Fibroblast of skin of left quadriceps (primary cell): ENCODE measurements around the gene PLCL1.

Experiments
- DNase-seq, 2 experiments: peaks; one replicate each; pipeline ENCODE4 v3.0.0-alpha.2; 2013; ENCODE audit warnings: low read depth in 2 of 2

PLCL1 gene

DNA sequence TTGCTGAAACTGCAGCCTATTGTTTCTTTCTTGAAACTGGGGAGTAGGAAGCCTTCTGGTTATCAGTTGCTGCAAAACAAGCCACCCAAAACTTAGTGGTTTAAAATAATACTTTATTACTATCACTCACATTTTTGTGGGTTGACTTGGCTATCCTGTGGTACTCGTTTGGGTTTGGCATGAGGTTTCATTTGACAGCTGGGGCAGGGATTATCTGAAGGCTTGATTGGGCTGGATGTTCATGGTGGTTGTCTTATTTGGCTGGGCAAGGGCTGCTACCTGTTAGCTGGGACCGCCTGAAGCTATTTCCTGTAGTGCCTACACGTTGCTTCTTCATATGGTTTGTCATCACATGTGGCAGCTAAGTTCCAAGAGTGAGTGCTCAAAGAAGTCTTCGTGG lies 122.3 kb downstream of the PLCL1 start:
- DNase-seq, result no peak

DNA sequence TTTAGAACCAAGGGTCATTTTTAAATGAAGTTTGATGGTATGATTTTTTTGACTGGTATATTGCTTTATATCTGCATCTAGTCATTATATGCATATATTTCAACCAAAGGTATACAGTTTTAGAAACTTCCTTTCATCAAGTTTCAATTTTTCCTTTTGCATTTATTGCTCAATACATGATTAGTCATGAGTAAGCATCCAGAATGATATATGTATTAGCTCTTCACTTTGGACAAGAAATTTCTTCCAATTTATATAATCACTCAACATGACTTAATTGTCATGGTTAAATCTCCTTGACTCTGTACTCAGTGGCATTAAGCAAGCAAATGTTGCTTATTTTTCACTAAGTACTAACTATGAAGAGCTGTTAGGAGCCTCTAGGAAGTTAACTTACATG lies 123.6 kb downstream of the PLCL1 start:
- no peak for DNase-seq

DNA sequence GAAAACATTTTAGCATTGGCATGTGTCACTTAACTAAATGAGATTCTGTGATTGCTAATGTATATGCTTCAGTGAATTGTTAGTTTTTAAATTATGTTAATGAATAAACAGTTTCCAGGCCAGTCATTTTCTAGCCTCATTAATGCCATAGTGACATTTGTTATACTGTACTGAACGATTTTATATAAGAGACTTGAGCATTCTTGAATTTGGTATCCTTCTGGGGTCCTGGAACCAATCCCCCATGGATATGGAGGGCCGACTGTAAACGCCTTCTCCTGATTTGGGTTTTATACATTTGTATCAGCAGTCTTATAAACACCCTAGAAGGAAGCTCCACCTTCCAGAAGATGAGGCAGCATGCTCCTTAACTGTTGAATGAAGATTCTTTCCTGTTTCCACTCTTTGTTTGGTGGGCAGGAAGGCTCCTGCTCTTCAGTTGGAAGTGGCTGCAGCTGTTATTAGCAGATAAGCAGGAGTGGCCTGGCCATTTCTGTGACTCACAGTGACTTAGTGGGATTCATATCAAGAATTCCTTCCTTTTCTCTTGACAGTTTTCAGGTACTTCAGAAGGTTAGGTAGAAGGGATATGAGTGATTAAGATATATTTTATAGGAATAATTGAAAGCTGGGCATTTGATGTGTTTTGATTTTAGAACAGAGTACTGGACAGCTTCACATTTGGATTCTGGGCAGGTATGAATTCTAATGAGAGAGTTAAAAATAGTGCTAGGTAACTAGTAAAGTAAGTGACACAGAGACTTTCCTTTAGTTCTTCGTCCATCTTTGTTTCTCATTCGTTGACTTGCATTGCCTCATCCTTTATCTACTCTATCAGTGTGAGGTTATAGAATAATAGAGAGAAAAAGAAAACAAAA lies 124.9 kb downstream of the PLCL1 start:
- DNase-seq, result no peak

DNA sequence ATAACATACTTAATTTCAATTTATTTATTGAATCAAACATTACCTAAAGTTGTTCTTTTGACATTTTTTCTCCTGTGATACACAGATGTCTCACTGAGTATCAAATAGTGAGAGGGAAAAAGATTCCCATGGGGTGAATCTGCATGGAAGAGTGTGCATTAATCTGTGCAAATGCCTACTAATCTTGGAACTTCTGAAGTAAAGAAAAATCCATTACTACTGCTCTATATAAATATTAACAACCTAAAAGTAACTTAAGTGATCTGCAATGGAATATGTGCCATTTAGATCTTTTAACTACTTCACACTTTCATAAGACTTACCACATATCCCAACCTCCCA lies 125.5 kb downstream of the PLCL1 start:
- DNase-seq, result no peak

DNA sequence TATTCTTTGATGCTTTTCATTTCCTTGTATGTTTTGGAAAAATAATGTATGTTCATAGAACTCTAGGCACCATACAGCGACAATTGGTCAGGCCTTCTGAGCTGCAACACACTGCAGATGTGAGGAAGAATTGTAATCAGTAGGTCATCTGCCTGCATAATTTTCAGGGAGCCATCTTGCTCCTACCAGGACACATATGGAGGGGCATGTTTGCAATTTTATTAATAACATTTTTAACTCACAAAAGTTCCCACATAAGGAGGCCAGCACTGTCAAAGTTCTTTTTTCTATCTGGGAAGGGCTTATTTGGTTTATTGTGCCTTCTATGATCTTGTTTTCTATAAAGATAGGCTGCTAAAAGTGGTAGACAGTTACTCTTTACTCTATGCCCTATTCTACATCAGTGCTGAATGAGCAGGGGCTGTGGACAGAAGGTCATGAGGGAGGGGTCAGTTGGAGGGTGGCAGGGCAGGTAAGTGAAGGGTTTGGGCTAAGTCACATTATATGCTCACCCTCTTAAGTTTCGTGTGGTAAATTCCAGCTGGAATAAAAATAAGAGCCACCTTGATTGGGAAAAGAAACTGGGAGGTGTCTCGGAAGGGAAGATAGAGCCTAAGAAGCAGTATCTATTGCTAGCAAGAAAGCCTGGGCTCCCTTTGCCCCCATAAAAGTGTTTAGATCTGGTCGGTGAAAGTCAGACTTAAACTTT lies 126.3 kb downstream of the PLCL1 start:
- no peak for DNase-seq

DNA sequence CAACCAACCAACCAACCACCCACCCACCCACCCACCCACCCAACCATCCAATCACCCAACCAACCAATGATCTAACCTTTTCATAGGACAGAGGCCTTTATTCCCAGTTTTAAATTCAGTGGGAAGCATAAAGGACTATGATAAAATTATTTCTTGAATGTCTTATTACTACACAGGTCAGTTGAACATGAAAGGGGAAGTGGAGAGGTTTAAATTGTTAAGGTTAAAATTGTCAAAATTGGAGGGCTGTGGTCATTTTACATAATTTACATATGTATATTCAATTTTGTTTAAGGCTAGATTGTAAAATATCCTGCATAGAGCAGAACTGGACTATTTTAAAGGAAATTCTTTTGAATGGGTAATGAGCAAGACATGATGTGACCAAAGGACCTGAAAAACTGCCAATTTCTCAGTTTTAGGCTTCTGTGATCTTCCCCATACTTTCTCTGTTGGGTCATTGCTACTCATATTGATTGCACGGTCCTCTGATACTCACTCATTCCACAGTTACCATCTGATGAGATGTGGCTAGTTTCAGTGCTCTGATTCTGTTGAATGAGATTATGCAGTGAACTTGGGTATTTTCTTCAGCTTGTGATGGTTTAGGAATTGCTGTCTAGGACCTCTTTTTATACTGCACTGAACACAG lies 127.4 kb downstream of the PLCL1 start:
- DNase-seq, result no peak

DNA sequence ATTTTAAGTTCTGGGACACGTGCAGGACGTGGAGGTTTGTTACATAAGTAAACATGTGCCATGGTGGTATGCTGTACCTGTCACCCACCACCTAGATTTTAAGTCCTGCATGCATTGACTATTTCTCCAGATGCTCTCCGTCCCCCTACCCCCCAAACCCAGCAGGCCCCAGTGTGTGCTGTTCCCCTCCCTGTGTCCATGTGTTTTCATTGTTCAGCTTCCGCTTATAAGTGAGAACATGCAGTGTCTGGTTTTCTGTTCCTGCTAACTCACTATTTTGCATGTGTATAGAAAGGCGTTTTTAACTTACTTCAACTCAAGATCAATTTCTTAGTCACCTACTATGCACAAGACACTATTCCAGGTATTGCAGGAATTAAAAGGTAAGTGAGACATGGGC lies 128.0 kb downstream of the PLCL1 start:
- DNase-seq, result no peak

DNA sequence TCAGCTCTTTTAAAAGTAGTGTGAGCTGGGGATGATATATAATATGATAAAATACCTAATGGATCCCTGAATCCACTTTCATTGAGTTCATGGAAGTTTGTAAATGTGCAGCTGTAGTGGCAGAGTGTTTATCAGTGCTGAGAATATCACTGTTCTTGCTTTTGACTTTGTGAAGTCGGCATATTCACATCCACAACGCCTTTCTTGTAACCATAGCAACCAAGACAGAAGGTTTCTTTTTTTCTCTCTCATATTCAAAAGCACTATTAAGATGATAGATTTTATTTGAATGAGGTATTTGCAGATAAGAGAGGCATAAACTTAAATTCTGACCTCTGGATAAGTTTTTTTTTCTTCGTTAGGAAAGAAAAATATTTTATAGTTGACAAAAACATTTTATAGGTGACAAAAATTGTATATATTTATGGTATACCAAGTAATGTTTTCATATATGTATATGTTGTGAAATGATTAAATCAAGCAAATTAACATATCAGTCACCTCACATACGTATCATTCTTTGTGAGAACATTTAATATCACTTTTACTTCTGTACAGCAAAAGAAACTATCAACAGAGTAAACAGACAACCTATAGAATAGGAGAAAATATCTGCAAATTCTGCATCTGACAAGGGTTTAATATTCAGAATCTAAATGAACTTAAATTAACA lies 130.0 kb downstream of the PLCL1 start:
- no peak for DNase-seq

DNA sequence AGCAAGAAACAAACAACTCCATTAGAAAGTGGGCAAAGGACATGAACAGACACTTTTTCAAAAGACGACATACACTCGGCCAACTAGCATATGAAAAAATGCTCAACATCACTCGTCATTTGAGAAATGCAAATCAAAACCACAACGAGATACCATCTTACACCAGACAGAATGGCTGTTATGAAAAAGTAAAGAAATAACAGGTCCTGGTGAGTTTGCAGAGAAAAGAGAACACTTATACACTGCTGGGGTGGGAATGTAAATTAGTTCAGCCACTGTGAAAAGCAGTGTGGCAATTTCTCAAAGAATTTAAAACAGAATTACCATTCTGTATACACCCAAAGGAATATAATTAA lies 130.5 kb downstream of the PLCL1 start:
- DNase-seq, result no peak

DNA sequence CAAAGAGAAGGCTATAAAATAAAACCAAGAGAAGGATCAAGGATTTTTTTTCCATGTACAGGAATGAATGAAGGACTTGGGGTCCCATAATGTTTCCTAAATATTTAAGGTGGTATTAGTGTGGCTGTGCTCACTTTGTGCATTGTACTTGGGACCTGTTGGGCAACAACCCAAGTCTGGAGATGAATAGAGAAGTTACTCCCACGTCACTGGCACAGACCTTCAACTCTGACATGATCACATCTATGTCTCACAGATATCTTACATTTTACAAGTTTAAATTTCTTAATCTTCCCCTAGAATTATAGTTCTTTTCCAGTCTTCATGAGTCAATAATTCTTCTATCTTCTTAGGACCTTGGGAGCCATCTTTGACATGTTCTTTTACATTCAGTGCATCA lies 133.4 kb downstream of the PLCL1 start:
- DNase-seq, result no peak

DNA sequence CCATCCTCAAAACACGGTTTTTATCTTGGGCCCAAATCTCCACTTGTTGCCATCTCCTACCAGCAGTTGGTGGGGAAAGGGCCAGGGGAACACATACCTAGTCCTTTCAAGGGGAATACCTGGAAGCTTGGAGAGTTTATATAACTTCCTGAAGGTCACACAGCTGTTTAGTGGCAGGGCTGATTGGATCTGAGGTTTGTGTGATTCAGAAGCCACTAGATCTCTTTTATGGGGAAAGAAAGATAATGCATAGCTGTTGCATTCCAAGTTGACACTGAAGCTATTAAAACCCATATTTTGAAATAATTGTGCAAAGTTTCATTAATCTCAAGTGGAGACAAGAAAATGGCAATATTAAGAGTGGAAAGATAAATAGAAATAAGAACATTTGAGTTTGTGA lies 134.2 kb downstream of the PLCL1 start:
- no peak for DNase-seq

DNA sequence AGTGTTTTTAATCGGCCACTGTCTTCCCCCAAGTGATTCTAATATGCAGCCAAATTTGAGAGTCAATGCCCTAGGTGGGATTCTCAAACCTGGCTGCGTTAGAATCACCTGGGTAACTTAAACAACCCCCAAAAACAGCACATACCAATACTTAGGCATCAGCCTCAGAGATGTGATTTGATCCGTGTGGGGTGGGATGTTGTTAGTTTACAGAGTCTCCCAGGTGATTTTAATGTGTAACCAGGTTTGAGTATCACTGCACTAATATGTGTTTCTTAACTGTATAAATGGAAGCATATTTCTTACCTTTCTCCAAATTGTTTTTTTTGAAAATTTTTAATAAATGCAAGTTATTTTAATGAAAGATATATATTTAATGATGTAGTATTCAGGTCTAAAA lies 135.4 kb downstream of the PLCL1 start:
- DNase-seq, result no peak

DNA sequence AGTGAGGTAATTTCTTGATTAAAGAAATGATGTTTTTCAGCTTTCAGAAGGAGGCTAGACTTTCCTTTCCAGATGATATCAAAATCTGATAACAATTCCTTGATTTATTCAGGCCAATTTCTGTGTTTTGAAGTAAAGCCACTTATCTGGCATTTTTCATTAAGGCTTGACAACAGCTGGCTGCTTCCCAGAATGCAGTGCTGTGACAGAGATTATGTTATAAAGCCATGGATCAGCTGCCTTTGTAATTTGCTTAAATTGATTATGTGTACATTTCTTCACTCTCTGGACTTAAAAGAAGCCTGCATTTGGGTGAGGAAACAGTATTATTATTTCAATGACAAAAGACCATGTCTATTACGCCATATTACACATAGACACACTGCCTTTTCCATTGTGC lies 136.0 kb downstream of the PLCL1 start:
- DNase-seq, result no peak

DNA sequence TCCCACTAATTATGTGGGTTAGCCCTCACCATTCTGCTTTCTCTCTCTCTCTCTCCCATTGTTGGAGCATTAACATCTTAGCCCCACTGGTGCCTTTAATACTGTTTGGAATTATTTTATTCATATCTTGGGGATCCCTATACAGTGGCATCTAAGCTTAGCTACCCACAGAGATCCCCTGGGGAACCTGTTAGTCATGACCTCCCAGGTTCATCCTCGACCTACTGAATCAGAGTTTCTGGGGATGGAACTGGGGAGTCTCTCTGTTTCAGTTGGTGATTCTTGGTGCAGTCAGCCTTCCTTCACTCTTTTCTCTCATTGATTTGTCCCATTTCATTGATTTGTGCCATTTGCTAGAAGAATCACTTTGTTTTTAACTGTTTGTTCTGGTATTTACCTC lies 137.3 kb downstream of the PLCL1 start:
- no peak for DNase-seq

DNA sequence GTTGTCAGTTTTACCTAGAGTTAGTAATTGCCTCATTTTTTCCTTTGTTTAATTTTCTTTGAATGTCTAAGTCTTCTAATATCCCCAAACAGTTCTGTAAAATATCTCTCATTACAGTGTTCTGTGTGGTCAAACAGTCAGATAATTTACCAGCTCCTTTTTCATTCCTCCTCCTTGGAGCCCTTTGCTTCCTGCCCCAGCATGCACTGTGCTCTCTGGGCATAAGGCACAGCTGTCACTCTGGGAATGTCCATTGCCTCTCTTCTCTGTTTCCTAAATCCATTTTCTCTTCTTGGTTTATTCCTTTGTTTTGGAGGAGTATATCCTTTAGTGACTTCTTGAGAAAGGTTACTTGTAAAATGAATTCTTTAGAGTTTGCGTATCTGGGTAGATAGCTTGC lies 139.3 kb downstream of the PLCL1 start:
- no peak for DNase-seq

DNA sequence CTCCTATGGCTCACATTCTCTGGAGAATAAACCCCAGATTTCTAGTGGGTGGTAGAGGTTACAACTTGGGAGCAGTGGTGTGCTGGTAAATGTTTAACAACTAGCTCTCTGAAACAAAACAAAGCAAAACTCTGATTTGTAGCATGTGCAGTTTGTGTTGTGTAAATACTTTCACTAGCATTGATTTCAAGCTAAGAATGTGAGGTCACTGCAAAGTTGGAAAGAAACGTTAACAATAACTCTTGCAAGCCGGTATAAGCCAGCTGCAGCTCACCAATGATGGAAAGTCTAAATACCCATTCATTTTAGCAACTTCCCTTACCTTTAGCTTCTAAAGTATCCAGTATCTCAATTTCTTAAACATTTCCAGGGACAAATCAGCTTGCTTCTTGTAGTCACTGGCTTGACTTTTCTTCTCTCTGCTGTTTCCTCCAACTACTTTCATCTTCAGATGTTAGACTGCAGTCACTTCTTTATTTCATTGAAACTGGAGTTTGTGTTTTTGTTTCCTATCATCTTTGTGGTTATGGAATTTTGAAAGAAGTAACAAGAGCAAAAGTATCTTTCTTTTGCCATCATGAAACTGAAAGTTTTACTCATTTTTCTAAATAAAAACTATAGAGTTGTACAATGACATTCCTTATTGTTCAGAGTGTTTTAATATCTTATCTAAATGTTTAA lies 140.2 kb downstream of the PLCL1 start:
- no peak for DNase-seq

DNA sequence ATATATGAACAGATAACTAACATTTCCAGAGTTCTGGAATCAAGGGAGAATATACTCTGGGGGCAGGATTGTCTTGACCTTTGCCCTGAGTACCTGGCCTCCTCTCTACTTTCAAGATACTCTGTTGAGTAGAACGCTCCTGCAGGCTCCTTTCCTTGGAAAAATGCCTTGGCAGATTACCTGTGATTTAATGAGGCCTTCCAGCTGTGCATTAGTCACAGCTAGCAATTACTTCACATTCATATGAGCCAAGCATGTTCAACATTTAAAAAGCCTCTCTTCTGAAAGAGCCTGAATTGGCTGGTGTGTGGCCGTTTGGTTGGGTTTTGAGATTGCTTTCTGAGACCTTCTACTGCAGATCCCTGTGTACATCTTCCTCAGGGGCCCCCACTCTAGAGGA lies 142.2 kb downstream of the PLCL1 start:
- no peak for DNase-seq

DNA sequence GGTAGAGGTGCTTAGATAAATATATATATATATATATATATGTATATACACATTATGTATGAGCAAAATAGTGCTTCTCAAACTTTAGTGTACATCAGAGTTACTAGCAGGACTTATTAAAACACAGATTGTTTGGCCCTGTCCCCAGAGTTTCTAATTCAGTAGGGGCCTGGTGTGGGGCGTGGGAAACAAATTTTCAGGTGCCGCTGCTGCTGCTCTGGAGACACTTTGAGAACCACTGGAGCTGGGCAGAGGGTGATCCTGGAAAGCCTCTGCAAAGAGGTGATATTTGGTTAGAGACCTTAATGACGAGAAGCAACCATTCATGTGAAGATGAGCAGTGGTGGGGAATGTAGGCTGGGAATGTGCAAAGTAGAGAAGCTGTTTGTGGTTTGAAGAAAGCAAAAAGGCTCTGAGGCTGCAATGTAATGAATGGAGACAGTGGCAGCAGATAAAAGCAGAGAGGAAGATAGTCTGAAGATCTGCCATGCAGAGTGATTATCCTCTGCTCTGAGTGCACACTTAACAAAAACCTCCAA lies 142.9 kb downstream of the PLCL1 start:
- no peak for DNase-seq

DNA sequence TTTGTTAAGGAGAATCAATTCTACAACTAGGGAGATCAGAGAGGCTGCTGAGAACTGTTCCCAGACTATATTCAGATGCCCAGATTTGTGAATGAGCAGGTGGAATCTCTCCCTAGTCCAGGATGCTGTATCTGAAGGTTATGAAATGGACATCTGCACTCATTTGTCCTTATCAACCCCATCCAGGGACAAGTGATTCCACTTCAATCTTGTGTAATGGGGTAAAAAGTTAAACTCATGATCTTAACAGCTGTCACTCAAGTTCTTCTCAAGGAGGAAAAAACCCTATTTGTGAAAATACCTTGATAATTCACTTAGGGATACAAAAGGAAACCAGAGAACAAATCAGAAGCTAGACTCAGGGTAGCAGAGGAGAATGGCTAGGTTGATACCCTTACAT lies 144.8 kb downstream of the PLCL1 start:
- no peak for DNase-seq

DNA sequence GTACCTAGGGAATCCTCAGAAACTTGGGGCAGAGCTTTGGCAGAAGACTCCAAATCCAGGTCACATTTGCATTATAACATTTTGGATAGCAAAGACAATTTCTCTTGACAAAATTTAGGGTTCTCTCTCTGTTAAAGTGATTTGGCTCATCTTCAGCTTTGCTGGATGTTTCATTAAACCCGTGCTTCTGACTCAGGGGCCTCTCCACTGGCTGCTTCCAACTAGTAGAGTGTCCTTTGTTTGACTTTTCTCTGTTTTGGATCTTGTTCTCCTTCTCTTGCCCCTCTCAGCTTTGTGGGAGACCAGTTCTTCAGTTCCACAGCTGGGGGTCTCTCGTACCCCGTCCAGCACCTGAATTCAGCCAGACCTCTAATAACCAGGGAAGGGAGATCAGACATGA lies 145.6 kb downstream of the PLCL1 start:
- no peak for DNase-seq

DNA sequence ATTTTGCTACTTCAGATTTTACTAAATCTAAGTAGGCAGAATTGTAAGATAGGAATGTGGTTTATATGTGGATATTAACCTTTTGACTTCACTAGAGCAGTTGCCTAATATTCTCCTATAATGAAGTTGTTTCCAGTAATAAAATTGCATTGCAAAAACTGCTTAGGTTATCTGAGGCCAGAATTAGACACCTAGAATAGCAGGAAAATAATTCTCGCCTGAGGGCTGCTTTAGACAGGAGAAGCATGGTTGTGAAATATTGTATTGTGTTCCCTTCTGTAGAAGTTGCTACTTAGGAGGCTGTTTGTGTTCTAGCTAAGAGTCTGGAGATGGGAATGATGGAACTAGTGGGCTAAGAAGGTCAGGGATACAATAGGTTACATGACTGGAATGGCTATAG lies 146.3 kb downstream of the PLCL1 start:
- DNase-seq, result no peak
